ENCODE results near the gene NUP35. TPM values are rescaled to one million over a fixed set of nuclear protein-coding genes. Genes with fewer than 3 reads are reported as not detected.

The NUP35 gene
- polyA plus RNA-seq, 1 donor from 2014 or later: 40.7 TPM

- Histone ChIP-seq H2AFZ (ENCODE audit: low read depth, low read length) (no peak overlapping the region), H3K9me2 (ENCODE audit: insufficient read depth, low read length) (no peaks in the 10 kb centered on the region), H3K9ac (ENCODE audit: low read length) (no peak overlapping the region), H3K79me2 (replicated peaks; ENCODE audit: insufficient read depth, low read length) (no peaks in the 10 kb centered on the region), H3K4me2 (ENCODE audit: low read length) (no peak overlapping the region), H4K20me1 (ENCODE audit: insufficient read depth) (no peaks in the 10 kb centered on the region), H3K9me3 (ENCODE audit: low read length) (no peaks in the 10 kb centered on the region), H3K36me3 (ENCODE audit: insufficient read depth, low read length) (no peaks in the 10 kb centered on the region), H3K27ac (ENCODE audit: low read length) (no peak overlapping the region), H3K4me3 (ENCODE audit: low read length) (no peak overlapping the region), H3F3A (ENCODE audit: insufficient read depth, low read length, poor library complexity, severe bottlenecking) (no peaks in the 10 kb centered on the region), H3K27me3 (ENCODE audit: insufficient read depth, low read depth, low read length) (no peaks in the 10 kb centered on the region)
- no peak for TF ChIP-seq RAD21 (conservative IDR thresholded peaks at IDR 0.05)
- TF ChIP-seq EZH2 (IDR thresholded peaks at IDR 0.05; ENCODE audit: borderline replicate concordance, insufficient read depth, low read length, poor library complexity, severe bottlenecking): no peak
- TF ChIP-seq MXI1 (conservative IDR thresholded peaks at IDR 0.05; ENCODE audit: poor library complexity, severe bottlenecking): no peak
- TF ChIP-seq REST (IDR thresholded peaks at IDR 0.05; ENCODE audit: borderline replicate concordance): no peak
- TF ChIP-seq SMC3 (conservative IDR thresholded peaks at IDR 0.05; ENCODE audit: poor library complexity): no peak
- no peak for TF ChIP-seq TAF1 (IDR thresholded peaks at IDR 0.05; ENCODE audit: low read depth)
- no peak for TF ChIP-seq POLR2AphosphoS5 (IDR thresholded peaks at IDR 0.05)
- no peak for TF ChIP-seq CTCF (IDR thresholded peaks at IDR 0.05; ENCODE audit: poor library complexity, severe bottlenecking)
- TF ChIP-seq EP300 (conservative IDR thresholded peaks at IDR 0.05; ENCODE audit: poor library complexity, severe bottlenecking): no peak
Observed at GRCh38 chr2:183207110-183207509, 82.9 kb downstream of the NUP35 start.

GRCh38 chr2:183209395-183210028 lies 85.3 kb downstream of the NUP35 start:
- no peak overlapping the region for H3K4me3 ChIP-seq (ENCODE audit: low read length)
- no peaks in the 10 kb centered on the region for H3K9me2 ChIP-seq (ENCODE audit: insufficient read depth, low read length)
- no peak overlapping the region for H3K27ac ChIP-seq (ENCODE audit: low read length)
- H3K79me2 ChIP-seq (replicated peaks; ENCODE audit: insufficient read depth, low read length): no peaks in the 10 kb centered on the region
- H3K36me3 ChIP-seq (ENCODE audit: insufficient read depth, low read length): no peaks in the 10 kb centered on the region
- no peak overlapping the region for H3K4me2 ChIP-seq (ENCODE audit: low read length)
- H3K27me3 ChIP-seq (ENCODE audit: insufficient read depth, low read depth, low read length): no peaks in the 10 kb centered on the region
- H2AFZ ChIP-seq (ENCODE audit: low read depth, low read length): no peak overlapping the region
- no peak for TF ChIP-seq POLR2AphosphoS5 (IDR thresholded peaks at IDR 0.05)
- TF ChIP-seq RAD21 (conservative IDR thresholded peaks at IDR 0.05): no peak
- TF ChIP-seq CTCF (IDR thresholded peaks at IDR 0.05; ENCODE audit: poor library complexity, severe bottlenecking): no peak
- TF ChIP-seq SMC3 (conservative IDR thresholded peaks at IDR 0.05; ENCODE audit: poor library complexity): no peak
- TF ChIP-seq TAF1 (IDR thresholded peaks at IDR 0.05; ENCODE audit: low read depth): no peak
- TF ChIP-seq EZH2 (IDR thresholded peaks at IDR 0.05; ENCODE audit: borderline replicate concordance, insufficient read depth, low read length, poor library complexity, severe bottlenecking): no peak
- TF ChIP-seq EP300 (conservative IDR thresholded peaks at IDR 0.05; ENCODE audit: poor library complexity, severe bottlenecking): no peak
- TF ChIP-seq REST (IDR thresholded peaks at IDR 0.05; ENCODE audit: borderline replicate concordance): no peak
- no peak for TF ChIP-seq MXI1 (conservative IDR thresholded peaks at IDR 0.05; ENCODE audit: poor library complexity, severe bottlenecking)
- H3K9me3 ChIP-seq (ENCODE audit: low read length): no peaks in the 10 kb centered on the region
- H4K20me1 ChIP-seq (ENCODE audit: insufficient read depth): no peaks in the 10 kb centered on the region
- H3K9ac ChIP-seq (ENCODE audit: low read length): no peak overlapping the region
- no peaks in the 10 kb centered on the region for H3F3A ChIP-seq (ENCODE audit: insufficient read depth, low read length, poor library complexity, severe bottlenecking)
